ENCODE measurements around the gene CDH23.

The CDH23 gene

GRCh38 chr10:71378336-71379117 lies 18.2 kb upstream of the CDH23 start:
- ChIA-PET POLR2A (interaction anchor here (1.0 to 1.6 kb wide), 2 partner anchors 10 to 12 kb away, joined by 3 to 5 read pairs; no protein-coding TSS in a partner anchor), CTCF (interaction anchor here (0.6 to 1.2 kb wide), 3 partner anchors 95 to 192 kb away, joined by 3 read pairs; no protein-coding TSS in a partner anchor)
- no peak for TF ChIP-seq NFRKB (IDR thresholded peaks at IDR 0.05)
- TF ChIP-seq SP1 (IDR thresholded peaks at IDR 0.05): no peak
- no peak for TF ChIP-seq SUZ12 (IDR thresholded peaks at IDR 0.05)
- TF ChIP-seq L3MBTL2 (conservative IDR thresholded peaks at IDR 0.05): no peak
- no peak for TF ChIP-seq FOXM1 (IDR thresholded peaks at IDR 0.05; ENCODE audit: borderline replicate concordance)
- TF ChIP-seq ELF4 (IDR thresholded peaks at IDR 0.05): no peak
- TF ChIP-seq CTBP1 (IDR thresholded peaks at IDR 0.05; ENCODE audit: borderline replicate concordance): no peak
- no peak for TF ChIP-seq FOXK2 (IDR thresholded peaks at IDR 0.05)
- no peak for TF ChIP-seq ARNT (IDR thresholded peaks at IDR 0.05)
- no peak for DNase-seq (ENCODE audit: extremely low spot score)

DNA sequence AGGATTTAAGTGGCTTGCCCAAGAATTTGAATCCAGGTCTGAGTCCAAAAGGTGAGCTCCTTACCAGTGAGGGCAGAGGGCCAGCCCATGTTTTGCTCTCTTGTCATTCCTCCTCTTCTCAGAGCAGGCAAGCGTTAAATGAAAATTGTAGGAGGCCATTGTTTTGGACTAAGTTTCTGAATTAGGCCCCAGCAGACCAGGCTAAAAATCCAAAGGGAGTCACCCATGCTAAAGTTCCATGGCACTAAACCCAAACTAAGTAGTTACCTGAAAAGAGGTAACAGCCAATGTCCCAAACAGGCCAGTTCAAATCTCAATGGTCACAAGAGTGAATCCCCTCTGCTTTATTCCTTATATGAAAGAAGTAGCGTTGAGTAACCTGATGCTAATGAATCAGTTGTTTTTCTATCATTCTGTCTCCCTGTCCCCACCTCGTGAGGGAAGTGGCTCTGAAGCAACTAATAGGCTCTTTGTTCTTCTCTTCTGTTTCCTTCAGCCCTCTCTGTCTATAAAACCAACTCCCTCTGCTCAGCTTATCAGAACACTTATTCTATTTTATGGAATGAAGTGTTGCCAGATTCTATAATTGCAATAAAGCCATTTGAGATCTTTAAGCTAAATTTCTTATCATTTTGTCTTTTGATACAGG lies 17.5 kb upstream of the CDH23 start:
- DNase-seq (ENCODE audit: extremely low spot score): no peak
- TF ChIP-seq FOXA1 (IDR thresholded peaks at IDR 0.05): no peak
- TF ChIP-seq FOXK2 (IDR thresholded peaks at IDR 0.05): no peak
- TF ChIP-seq CTBP1 (IDR thresholded peaks at IDR 0.05; ENCODE audit: borderline replicate concordance): no peak
- TF ChIP-seq SP1 (IDR thresholded peaks at IDR 0.05): no peak
- TF ChIP-seq ARNT (IDR thresholded peaks at IDR 0.05): no peak
- TF ChIP-seq TARDBP (IDR thresholded peaks at IDR 0.05): no peak
- TF ChIP-seq NFRKB (IDR thresholded peaks at IDR 0.05): no peak
- no peak for TF ChIP-seq FOXM1 (IDR thresholded peaks at IDR 0.05; ENCODE audit: borderline replicate concordance)
- TF ChIP-seq HDGF (IDR thresholded peaks at IDR 0.05; ENCODE audit: borderline replicate concordance): no peak
- TF ChIP-seq L3MBTL2 (conservative IDR thresholded peaks at IDR 0.05): no peak
- no peak for TF ChIP-seq SUZ12 (IDR thresholded peaks at IDR 0.05)
- no peak for TF ChIP-seq BHLHE40 (IDR thresholded peaks at IDR 0.05; ENCODE audit: borderline replicate concordance)
- TF ChIP-seq ZNF384 (IDR thresholded peaks at IDR 0.05): no peak
- no peak for TF ChIP-seq PKNOX1 (IDR thresholded peaks at IDR 0.05)
- no peak for TF ChIP-seq LEF1 (IDR thresholded peaks at IDR 0.05; ENCODE audit: borderline replicate concordance)
- no peak for TF ChIP-seq ELF4 (IDR thresholded peaks at IDR 0.05)
- POLR2A ChIA-PET: no interaction called here
- CTCF ChIA-PET: interaction anchor here (1.2 kb wide), 2 partner anchors 94 to 191 kb away, joined by 3 read pairs; no protein-coding TSS in a partner anchor

DNA sequence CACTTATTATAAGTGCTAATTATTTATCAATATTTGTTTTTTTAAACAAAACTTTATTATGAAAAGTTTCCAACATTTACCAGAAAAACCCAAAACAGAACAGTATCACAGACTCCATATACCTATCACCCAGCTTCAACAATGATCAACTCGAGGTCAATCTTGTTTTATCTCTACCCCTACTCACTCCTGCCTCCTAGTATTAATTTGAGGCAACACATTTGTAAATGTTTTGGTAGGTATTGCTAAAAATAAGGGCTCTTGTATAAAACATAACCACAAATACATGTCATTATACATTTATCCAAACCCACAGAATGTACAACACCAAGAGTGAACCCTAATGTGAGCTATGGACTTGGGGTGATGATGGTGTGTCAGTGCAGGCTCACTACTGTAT lies 15.9 kb upstream of the CDH23 start:
- TF ChIP-seq HDGF (IDR thresholded peaks at IDR 0.05; ENCODE audit: borderline replicate concordance): no peak
- TF ChIP-seq LEF1 (IDR thresholded peaks at IDR 0.05; ENCODE audit: borderline replicate concordance): no peak
- no peak for TF ChIP-seq FOXA1 (IDR thresholded peaks at IDR 0.05)
- no peak for TF ChIP-seq TARDBP (IDR thresholded peaks at IDR 0.05)
- no peak for TF ChIP-seq PKNOX1 (IDR thresholded peaks at IDR 0.05)
- TF ChIP-seq FOXM1 (IDR thresholded peaks at IDR 0.05; ENCODE audit: borderline replicate concordance): no peak
- no peak for TF ChIP-seq NFRKB (IDR thresholded peaks at IDR 0.05)
- TF ChIP-seq SUZ12 (IDR thresholded peaks at IDR 0.05): no peak
- TF ChIP-seq ELF4 (IDR thresholded peaks at IDR 0.05): no peak
- TF ChIP-seq L3MBTL2 (conservative IDR thresholded peaks at IDR 0.05): no peak
- no peak for TF ChIP-seq SP1 (IDR thresholded peaks at IDR 0.05)
- TF ChIP-seq FOXK2 (IDR thresholded peaks at IDR 0.05): no peak
- no peak for DNase-seq (ENCODE audit: extremely low spot score)
- ChIA-PET CTCF (interaction anchor here (0.6 kb wide), 1 partner anchor 1039 kb away, joined by 3 read pairs; no protein-coding TSS in a partner anchor), POLR2A (no interaction called here)

DNA sequence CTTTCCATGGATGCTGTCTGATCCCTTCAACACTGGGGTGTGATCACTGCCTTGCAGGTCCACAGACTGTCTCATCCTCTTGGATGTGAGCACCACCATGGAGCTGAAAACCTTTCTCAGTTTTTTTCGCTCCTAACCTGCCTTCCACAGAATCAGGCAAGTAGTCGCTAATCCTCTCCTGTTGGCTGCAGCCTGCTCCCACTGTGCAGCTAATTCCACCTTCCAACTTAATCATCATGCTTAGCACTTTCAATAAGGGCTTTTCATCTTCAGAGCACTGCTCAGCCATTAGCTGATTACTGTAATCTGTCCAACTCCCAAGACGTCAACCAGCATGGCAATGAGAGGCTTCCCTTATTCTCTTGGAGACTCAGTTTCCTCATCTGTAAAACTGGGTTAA lies 15.1 kb upstream of the CDH23 start:
- DNase-seq (ENCODE audit: extremely low spot score): no peak
- ChIA-PET POLR2A (no interaction called here), CTCF (interaction anchor here (1.2 kb wide), 1 partner anchor 187 kb away, joined by 3 read pairs; no protein-coding TSS in a partner anchor)
- no peak for TF ChIP-seq L3MBTL2 (conservative IDR thresholded peaks at IDR 0.05)
- no peak for TF ChIP-seq PKNOX1 (IDR thresholded peaks at IDR 0.05)
- no peak for TF ChIP-seq CTBP1 (IDR thresholded peaks at IDR 0.05; ENCODE audit: borderline replicate concordance)
- TF ChIP-seq HDGF (IDR thresholded peaks at IDR 0.05; ENCODE audit: borderline replicate concordance): no peak
- TF ChIP-seq NFRKB (IDR thresholded peaks at IDR 0.05): no peak
- TF ChIP-seq FOXK2 (IDR thresholded peaks at IDR 0.05): no peak
- TF ChIP-seq SUZ12 (IDR thresholded peaks at IDR 0.05): no peak
- TF ChIP-seq BHLHE40 (IDR thresholded peaks at IDR 0.05; ENCODE audit: borderline replicate concordance): no peak
- TF ChIP-seq ARNT (IDR thresholded peaks at IDR 0.05): no peak
- no peak for TF ChIP-seq FOXM1 (IDR thresholded peaks at IDR 0.05; ENCODE audit: borderline replicate concordance)

DNA sequence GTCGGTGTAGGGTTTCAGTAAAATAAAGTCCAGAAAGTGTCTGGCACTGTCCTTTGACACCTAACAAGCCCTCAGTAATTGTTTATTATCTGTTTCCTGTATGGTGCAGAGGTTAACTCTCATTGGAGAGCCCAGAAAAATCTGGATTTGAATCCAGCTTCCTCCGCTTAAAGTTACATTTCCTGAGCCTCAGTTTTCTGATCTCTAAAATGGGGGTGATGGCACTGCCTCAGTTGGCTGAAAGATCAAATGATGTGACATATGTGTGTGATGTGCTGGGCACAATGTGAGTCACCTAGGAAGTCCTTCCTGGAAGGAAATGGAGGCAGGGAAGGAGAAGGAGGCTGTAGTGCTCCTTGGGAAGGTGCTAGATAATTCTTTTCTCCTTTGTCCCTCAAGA lies 14.7 kb upstream of the CDH23 start:
- no peak for DNase-seq (ENCODE audit: extremely low spot score)
- TF ChIP-seq ELF4 (IDR thresholded peaks at IDR 0.05) (no peak), FOXK2 (IDR thresholded peaks at IDR 0.05) (no peak), ZNF384 (IDR thresholded peaks at IDR 0.05) (no peak), ARNT (IDR thresholded peaks at IDR 0.05) (no peak), SP1 (IDR thresholded peaks at IDR 0.05) (no peak), TARDBP (IDR thresholded peaks at IDR 0.05) (no peak), SUZ12 (IDR thresholded peaks at IDR 0.05) (no peak), CTBP1 (IDR thresholded peaks at IDR 0.05; ENCODE audit: borderline replicate concordance) (no peak), HDGF (IDR thresholded peaks at IDR 0.05; ENCODE audit: borderline replicate concordance) (no peak), BHLHE40 (IDR thresholded peaks at IDR 0.05; ENCODE audit: borderline replicate concordance) (no peak), LEF1 (IDR thresholded peaks at IDR 0.05; ENCODE audit: borderline replicate concordance) (no peak), NFRKB (IDR thresholded peaks at IDR 0.05) (no peak), FOXA1 (IDR thresholded peaks at IDR 0.05) (no peak), FOXM1 (IDR thresholded peaks at IDR 0.05; ENCODE audit: borderline replicate concordance) (no peak), PKNOX1 (IDR thresholded peaks at IDR 0.05) (no peak), L3MBTL2 (conservative IDR thresholded peaks at IDR 0.05) (no peak)
- POLR2A ChIA-PET: no interaction called here
- CTCF ChIA-PET: interaction anchor here (1.2 kb wide), 1 partner anchor 187 kb away, joined by 3 read pairs; no protein-coding TSS in a partner anchor

Data from HEK293T (cell line).